Mononuclear cell (primary cell): ENCODE data around the gene SETMAR. TPM values are rescaled to one million over a fixed set of nuclear protein-coding genes. Genes with fewer than 3 reads are reported as not detected.
A peak's percentile ranks its signal among the peaks of the same experiment; 100 is the strongest.

ENCODE experiments used
- H3K27me3 ChIP-seq: 2 replicates; pipeline ENCODE4 v1.6.0; 2011; ENCODE audit warnings: low read length, control low read depth; ENCODE audit not compliant: insufficient read depth
- H3K4me1 ChIP-seq: 2 replicates; pipeline ENCODE4 v1.5.1; 2011; ENCODE audit warnings: mild to moderate bottlenecking, low read length, control low read depth; ENCODE audit not compliant: insufficient read depth
- H3K4me3 ChIP-seq: 2 replicates; pipeline ENCODE4 v1.5.1; 2011; ENCODE audit warnings: mild to moderate bottlenecking, low read length, moderate library complexity
- H3K9me3 ChIP-seq: 2 replicates; pipeline ENCODE4 v1.5.1; 2011; ENCODE audit warnings: low read depth, mild to moderate bottlenecking, control low read depth, low read length
- total RNA-seq: library from RNA; depleted of rRNA; stranded (reverse); fragments of >200 nt; gene quantifications from one replicate; pipeline ENCODE4 v1.2.3, GENCODE V29; 2012

The SETMAR gene
- total RNA-seq, 1 donor: 9.2 TPM

GRCh38 chr3:4332574-4332973 is 29.4 kb downstream of the SETMAR start:
- H3K4me1 ChIP-seq: no peaks in the 10 kb centered on the region
- H3K4me3 ChIP-seq: no peak overlapping the region
- no peaks in the 10 kb centered on the region for H3K27me3 ChIP-seq
- H3K9me3 ChIP-seq: no peaks in the 10 kb centered on the region

- H3K4me3 ChIP-seq: no peak overlapping the region
- H3K27me3 ChIP-seq: no peaks in the 10 kb centered on the region
- no peaks in the 10 kb centered on the region for H3K4me1 ChIP-seq
- H3K9me3 ChIP-seq: no peaks in the 10 kb centered on the region
These were observed 29.8 kb downstream of the SETMAR start for GRCh38 chr3:4332991-4333390.

GRCh38 chr3:4334548-4334947 is 31.4 kb downstream of the SETMAR start:
- H3K4me1 ChIP-seq: no peaks in the 10 kb centered on the region
- H3K9me3 ChIP-seq: no peaks in the 10 kb centered on the region
- no peaks in the 10 kb centered on the region for H3K27me3 ChIP-seq
- H3K4me3 ChIP-seq: no peak overlapping the region

- Histone ChIP-seq H3K4me1 (peaks cover 7% of the 10 kb centered on the region), H3K9me3 (no peaks in the 10 kb centered on the region), H3K4me3 (no peak overlapping the region), H3K27me3 (no peaks in the 10 kb centered on the region)
These were observed 32.8 kb downstream of the SETMAR start for GRCh38 chr3:4335840-4336562.

- no peak overlapping the region for H3K4me3 ChIP-seq
- H3K27me3 ChIP-seq: no peaks in the 10 kb centered on the region
- no peaks in the 10 kb centered on the region for H3K9me3 ChIP-seq
- peaks cover 7% of the 10 kb centered on the region for H3K4me1 ChIP-seq
These were observed 33.8 kb downstream of the SETMAR start for GRCh38 chr3:4336850-4337546.

- Histone ChIP-seq H3K4me3 (no peak overlapping the region), H3K9me3 (no peaks in the 10 kb centered on the region), H3K4me1 (peaks cover 7% of the 10 kb centered on the region), H3K27me3 (no peaks in the 10 kb centered on the region)
These were observed 35.6 kb downstream of the SETMAR start for GRCh38 chr3:4338751-4339150.

- Histone ChIP-seq H3K27me3 (no peaks in the 10 kb centered on the region), H3K9me3 (no peaks in the 10 kb centered on the region), H3K4me3 (no peak overlapping the region), H3K4me1 (peaks cover 7% of the 10 kb centered on the region)
These were observed 36.9 kb downstream of the SETMAR start for GRCh38 chr3:4340077-4340410.

GRCh38 chr3:4340411-4341335 is 37.5 kb downstream of the SETMAR start:
- Histone ChIP-seq H3K4me3 (no peak overlapping the region), H3K27me3 (no peaks in the 10 kb centered on the region), H3K9me3 (no peaks in the 10 kb centered on the region), H3K4me1 (peaks cover 7% of the 10 kb centered on the region)

GRCh38 chr3:4341336-4341675 is 38.1 kb downstream of the SETMAR start:
- Histone ChIP-seq H3K4me3 (no peak overlapping the region), H3K27me3 (no peaks in the 10 kb centered on the region), H3K9me3 (no peaks in the 10 kb centered on the region), H3K4me1 (peaks cover 7% of the 10 kb centered on the region)

- Histone ChIP-seq H3K9me3 (no peaks in the 10 kb centered on the region), H3K4me3 (no peak overlapping the region), H3K27me3 (no peaks in the 10 kb centered on the region), H3K4me1 (peaks cover 7% of the 10 kb centered on the region)
These were observed 40.1 kb downstream of the SETMAR start for GRCh38 chr3:4343258-4343657.

GRCh38 chr3:4350789-4351163 is 47.6 kb downstream of the SETMAR start:
- no peaks in the 10 kb centered on the region for H3K27me3 ChIP-seq
- H3K4me1 ChIP-seq: peaks cover 11% of the 10 kb centered on the region
- no peaks in the 10 kb centered on the region for H3K9me3 ChIP-seq
- H3K4me3 ChIP-seq: peak overlapping the region; percentile 26

GRCh38 chr3:4351164-4351855 is 48.1 kb downstream of the SETMAR start:
- Histone ChIP-seq H3K27me3 (no peaks in the 10 kb centered on the region), H3K9me3 (no peaks in the 10 kb centered on the region), H3K4me3 (peak overlapping the region; percentile 26), H3K4me1 (peaks cover 11% of the 10 kb centered on the region)

GRCh38 chr3:4351872-4352271 is 48.7 kb downstream of the SETMAR start:
- Histone ChIP-seq H3K4me1 (peaks cover 11% of the 10 kb centered on the region), H3K9me3 (no peaks in the 10 kb centered on the region), H3K4me3 (no peak overlapping the region), H3K27me3 (no peaks in the 10 kb centered on the region)

- Histone ChIP-seq H3K4me3 (no peak overlapping the region), H3K9me3 (no peaks in the 10 kb centered on the region), H3K27me3 (no peaks in the 10 kb centered on the region), H3K4me1 (peaks cover 11% of the 10 kb centered on the region)
These were observed 52.4 kb downstream of the SETMAR start for GRCh38 chr3:4355401-4356219.
